HG03558 (cell line): ENCODE results near the gene ACOT4.
"Not testable (repeated sequence)": the region's sequence is repeated elsewhere in the genome, so short reads cannot be mapped to it uniquely, and the experiment has no call there.

ENCODE experiments used
- ATAC-seq: cut with Tn5 transposase; IDR thresholded peaks from one replicate; pipeline ENCODE4 v1.9.1; 2021; ENCODE audit warnings: moderate number of reproducible peaks; ENCODE audit not compliant: unreplicated experiment; ENCODE audit errors: extremely low read depth

Gene ACOT4

GRCh38 chr14:73591690-73592449, at the start of gene ACOT4:
TSS of gene ACOT4 (plus strand) at chr14:73591873. CDS start at chr14:73591960, 87 bp downstream.
- ATAC-seq, result no peak

- ATAC-seq, result not testable (repeated sequence)
Measured at GRCh38 chr14:73542961-73543360, 48.7 kb upstream of the ACOT4 start.

- not testable (repeated sequence) for ATAC-seq
Measured at GRCh38 chr14:73545353-73545752, 46.3 kb upstream of the ACOT4 start.

- not testable (repeated sequence) for ATAC-seq
Measured at GRCh38 chr14:73549097-73549496, 42.6 kb upstream of the ACOT4 start.

- not testable (repeated sequence) for ATAC-seq
Measured at GRCh38 chr14:73549889-73550524, 41.7 kb upstream of the ACOT4 start.

- no peak for ATAC-seq
Measured at GRCh38 chr14:73553845-73554244, 37.8 kb upstream of the ACOT4 start.

- not testable (repeated sequence) for ATAC-seq
Measured at GRCh38 chr14:73557201-73557600, 34.5 kb upstream of the ACOT4 start.

- ATAC-seq, result not testable (repeated sequence)
Measured at GRCh38 chr14:73558238-73558637, 33.4 kb upstream of the ACOT4 start.

- ATAC-seq, result not testable (repeated sequence)
Measured at GRCh38 chr14:73562256-73562655, 29.4 kb upstream of the ACOT4 start.

- ATAC-seq, result not testable (repeated sequence)
Measured at GRCh38 chr14:73562696-73563095, 29.0 kb upstream of the ACOT4 start.

GRCh38 chr14:73566431-73566830, 25.2 kb upstream of the ACOT4 start:
- not testable (repeated sequence) for ATAC-seq

GRCh38 chr14:73566935-73567334, 24.7 kb upstream of the ACOT4 start:
- not testable (repeated sequence) for ATAC-seq

GRCh38 chr14:73567358-73567757, 24.3 kb upstream of the ACOT4 start:
- no peak for ATAC-seq

- no peak for ATAC-seq
Measured at GRCh38 chr14:73567951-73568885, 23.5 kb upstream of the ACOT4 start.

GRCh38 chr14:73568886-73569184, 22.8 kb upstream of the ACOT4 start:
- not testable (repeated sequence) for ATAC-seq

GRCh38 chr14:73569185-73569958, 22.3 kb upstream of the ACOT4 start, which contains the start of gene ACOT2:
TSS of gene ACOT2 (plus strand) at chr14:73569213. CDS start at chr14:73569241, 28 bp downstream.
- ATAC-seq, result not testable (repeated sequence)

- ATAC-seq, result not testable (repeated sequence)
Measured at GRCh38 chr14:73570913-73571312, 20.8 kb upstream of the ACOT4 start.

- ATAC-seq, result not testable (repeated sequence)
Measured at GRCh38 chr14:73573034-73573433, 18.6 kb upstream of the ACOT4 start.

GRCh38 chr14:73573740-73574139, 17.9 kb upstream of the ACOT4 start:
- not testable (repeated sequence) for ATAC-seq

GRCh38 chr14:73574251-73574650, 17.4 kb upstream of the ACOT4 start:
- ATAC-seq, result not testable (repeated sequence)
